EL (cell line): Measurements from ENCODE around the gene OR10A2.
"Not testable (repeated sequence)": the region's sequence is repeated elsewhere in the genome, so short reads cannot be mapped to it uniquely, and the experiment has no call there.

ENCODE experiments used
- DNase-seq: peaks from one replicate; pipeline ENCODE4 v3.0.0-alpha.2; 2016

OR10A2 gene, protein sequence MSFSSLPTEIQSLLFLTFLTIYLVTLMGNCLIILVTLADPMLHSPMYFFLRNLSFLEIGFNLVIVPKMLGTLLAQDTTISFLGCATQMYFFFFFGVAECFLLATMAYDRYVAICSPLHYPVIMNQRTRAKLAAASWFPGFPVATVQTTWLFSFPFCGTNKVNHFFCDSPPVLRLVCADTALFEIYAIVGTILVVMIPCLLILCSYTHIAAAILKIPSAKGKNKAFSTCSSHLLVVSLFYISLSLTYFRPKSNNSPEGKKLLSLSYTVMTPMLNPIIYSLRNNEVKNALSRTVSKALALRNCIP

GRCh38 chr11:6862961-6863360, at the start of gene OR10A2:
Gene OR10A2 (plus strand): TSS chr11:6863057. CDS start chr11:6869755, 6,698 bp downstream.
- DNase-seq, result no peak

DNA sequence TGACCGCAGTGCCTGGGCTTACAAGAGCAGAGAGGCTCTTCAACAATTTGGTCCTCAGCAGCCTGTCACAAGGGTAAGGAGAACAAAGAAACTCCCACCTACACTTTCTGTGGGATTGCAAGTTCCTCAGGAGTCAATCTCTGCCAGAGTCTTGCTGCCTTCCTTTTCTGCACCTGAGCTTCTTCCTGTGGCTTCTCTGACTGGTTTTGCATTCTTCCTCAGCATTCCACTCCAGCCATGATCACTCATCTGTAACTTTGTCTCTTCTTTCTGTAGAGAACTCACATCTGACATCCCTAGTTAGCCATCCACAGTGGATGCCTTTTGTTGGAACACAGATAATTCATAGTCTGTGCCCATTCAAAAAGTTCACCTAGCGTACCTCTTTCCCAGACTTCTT, 49.2 kb upstream of the OR10A2 start:
- DNase-seq, result no peak

DNA sequence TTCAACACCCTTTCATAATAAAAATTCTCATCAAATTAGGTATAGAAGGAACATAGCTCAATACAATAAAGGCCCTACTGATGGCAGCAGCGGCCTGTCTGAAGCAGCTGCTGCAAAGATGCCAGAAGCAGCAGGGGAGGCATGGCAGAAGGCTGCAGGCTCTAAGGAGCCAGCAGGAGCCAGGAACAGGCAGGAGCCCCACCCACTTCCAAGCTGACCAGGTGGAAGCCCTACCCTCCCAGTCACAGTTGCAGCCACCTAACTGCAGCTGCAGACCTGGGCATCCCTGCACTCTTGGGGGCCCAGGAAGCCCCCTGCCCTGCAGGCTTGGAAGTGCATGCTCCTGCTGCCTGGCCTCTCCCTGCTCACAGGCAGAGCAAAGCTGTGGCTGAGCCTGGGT, 45.2 kb upstream of the OR10A2 start:
- no peak for DNase-seq

DNA sequence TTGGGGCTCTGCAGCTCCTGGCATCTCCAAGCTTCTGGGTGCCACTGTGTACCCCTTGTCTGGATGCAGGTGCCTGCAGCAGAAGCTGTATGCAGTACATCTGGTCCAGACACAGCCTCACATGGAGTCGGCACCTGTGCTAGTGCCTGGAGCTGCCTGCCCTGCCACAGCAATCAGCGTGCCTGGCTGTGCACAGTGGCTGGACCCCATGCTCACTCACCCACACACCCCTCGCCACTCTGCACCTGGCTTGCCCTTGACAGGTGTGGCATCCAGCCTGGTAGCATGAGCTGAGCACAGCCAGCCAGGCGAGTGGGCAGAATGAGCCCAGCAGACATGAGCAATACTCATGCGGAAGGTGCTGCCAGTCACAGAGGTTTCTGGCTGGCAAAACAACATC, 43.9 kb upstream of the OR10A2 start:
- no peak for DNase-seq

- no peak for DNase-seq
These were observed 38.6 kb upstream of the OR10A2 start for GRCh38 chr11:6824136-6824823.

DNA sequence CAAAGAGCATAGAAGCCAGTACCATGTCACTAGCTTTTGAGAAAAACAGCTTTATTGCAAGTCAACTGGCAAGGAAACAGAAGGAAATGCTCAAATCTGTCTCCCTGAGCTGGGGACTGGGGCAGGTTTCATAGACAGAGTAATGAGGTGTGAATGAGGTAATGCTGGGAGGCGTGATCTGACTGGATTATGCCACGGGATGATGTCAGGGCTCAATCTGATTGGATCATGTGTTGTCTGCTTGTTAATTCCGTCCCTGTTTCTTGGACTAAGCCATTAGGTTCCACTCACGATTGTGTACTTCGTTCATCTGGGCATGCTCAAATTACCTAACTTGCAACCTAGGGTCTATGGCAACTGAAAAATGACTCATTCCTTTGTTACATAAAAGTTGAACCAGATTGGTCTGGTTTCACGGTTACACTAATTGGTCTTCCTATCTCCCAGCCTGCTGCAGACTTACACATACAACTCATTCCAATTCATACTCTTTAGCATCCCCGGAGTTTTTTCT, 37.6 kb upstream of the OR10A2 start:
- no peak for DNase-seq

GRCh38 chr11:6828103-6828502, 34.8 kb upstream of the OR10A2 start:
- no peak for DNase-seq

DNA sequence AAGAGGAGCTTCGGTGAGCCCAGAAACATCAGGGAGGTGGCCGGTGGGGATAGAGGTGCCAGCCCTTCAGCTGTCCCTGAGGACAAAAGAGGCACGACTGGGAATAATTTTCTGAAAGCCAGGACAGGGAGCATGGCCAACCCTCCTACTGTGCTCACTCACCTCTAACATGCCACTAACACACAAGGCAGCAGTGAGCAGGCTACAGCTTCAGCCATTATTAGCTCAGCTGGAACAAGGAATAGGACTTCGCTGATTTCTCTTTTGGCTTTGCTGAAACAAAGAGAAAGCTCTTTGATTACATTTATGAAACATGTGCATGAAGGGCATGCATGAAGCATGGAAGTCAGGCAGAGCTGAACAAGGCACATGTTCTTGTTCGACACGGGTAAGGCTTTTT, 29.5 kb upstream of the OR10A2 start:
- DNase-seq, result no peak

GRCh38 chr11:6834021-6834420, 28.8 kb upstream of the OR10A2 start:
- DNase-seq, result no peak

DNA sequence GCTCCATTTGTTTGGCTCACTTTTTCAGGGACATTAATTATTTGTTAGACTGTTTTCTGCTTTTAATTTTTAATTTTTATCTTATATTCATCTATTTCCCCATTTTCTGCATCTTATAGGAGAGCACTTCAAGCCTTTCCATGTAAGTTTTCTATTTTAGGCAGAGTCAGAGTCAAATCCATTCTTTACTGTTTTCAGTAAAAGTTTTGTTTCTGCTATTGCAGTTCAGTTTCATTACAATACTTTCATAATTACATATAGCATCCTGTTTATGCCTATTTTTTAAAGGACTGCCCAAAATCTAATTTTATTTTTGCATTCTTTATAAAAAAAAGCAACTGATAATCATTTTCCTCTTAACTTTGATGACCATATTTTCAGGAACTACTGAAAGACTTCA, 21.2 kb upstream of the OR10A2 start:
- no peak for DNase-seq

GRCh38 chr11:6843670-6844069, 19.2 kb upstream of the OR10A2 start:
- no peak for DNase-seq

GRCh38 chr11:6844356-6844755, 18.5 kb upstream of the OR10A2 start:
- DNase-seq, result no peak

- DNase-seq, result no peak
These were observed 17.5 kb upstream of the OR10A2 start, which contains the start of gene OR10A5 for GRCh38 chr11:6845383-6845782. Gene OR10A5 (plus strand): TSS chr11:6845683. CDS start chr11:6845683, 0 bp downstream.

GRCh38 chr11:6850526-6850925, 12.3 kb upstream of the OR10A2 start:
- DNase-seq, result no peak

DNA sequence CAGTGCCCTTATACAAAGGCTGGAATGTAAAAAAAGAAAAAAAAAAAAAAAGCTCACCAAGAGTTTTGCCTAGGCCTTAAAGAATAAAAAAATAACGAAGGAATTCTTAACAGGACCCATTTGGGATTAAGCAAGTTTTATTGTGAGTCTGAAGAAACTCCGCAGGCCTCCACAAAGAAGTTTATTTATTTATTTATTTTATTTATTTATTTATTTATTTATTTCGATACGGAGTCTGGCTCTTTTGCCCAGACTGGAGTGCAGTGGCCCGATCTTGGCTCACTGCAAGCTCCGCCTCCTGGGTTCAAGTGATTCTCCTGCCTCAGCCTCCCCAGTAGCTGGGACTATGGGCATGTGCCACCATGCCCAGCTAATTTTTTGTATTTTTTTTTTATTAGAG, 8.1 kb upstream of the OR10A2 start:
- DNase-seq, result not testable (repeated sequence)

- DNase-seq, result peak; percentile 73
These were observed 6.8 kb upstream of the OR10A2 start for GRCh38 chr11:6855971-6856541.

GRCh38 chr11:6856871-6857270, 6.0 kb upstream of the OR10A2 start:
- DNase-seq, result peak; percentile 62

- peak; percentile 33 for DNase-seq
These were observed 1.6 kb downstream of the OR10A2 start for GRCh38 chr11:6864438-6864837.

DNA sequence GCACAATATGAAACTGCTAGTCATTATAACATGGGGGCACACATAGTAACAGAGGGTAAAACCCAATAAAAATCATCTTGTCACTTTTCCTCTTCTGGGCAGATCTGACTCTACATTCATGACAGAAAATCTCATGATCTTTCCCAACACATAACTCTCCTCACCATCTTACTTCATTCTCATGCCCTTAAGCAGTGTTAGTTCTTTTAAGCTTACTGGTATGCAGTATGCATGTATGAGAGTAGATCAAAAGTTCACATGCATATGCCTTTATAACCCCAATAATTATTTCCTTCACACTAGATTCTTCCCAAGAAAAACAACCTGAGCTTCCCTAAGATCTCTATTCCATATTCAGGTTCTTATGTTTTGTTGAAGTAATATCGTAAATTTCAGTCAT, 8.4 kb downstream of the OR10A2 start:
- no peak for DNase-seq

DNA sequence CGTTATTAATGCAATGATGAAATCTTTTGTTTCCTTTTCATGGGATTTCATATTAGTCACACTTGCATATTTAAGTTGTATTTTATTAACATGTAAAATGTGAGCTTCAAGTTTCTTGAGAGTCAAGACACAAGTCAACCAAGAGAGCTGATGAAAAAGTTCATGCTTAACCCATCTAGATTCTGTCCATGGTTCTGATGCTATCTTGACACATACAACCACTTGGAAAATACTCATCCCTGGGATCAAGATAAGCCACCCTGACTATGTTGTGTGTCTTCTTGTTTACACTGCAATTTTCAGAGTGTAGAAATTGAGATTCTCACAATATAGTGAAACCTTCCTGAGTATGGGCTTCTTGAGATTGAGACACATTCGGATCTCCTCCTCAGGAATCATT, 12.9 kb downstream of the OR10A2 start:
- no peak for DNase-seq

DNA sequence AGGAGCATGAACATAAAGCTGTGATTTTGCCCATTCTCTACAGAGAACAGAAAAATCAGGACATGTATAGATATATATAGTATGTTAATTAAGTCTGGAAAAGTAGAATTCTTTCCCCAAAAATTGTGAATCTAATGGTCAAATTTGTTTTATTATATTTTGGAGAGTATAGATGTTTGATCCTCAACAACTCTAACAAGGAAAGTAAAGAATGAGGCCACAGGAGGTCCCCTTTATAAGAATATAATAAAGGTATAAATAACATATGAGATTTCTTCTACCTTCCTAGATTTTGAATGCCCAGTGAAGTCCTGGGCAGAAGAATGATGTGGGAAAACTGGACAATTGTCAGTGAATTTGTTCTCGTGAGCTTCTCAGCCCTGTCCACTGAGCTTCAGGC, 13.5 kb downstream of the OR10A2 start, which contains the start of gene OR10A4:
Gene OR10A4, plus strand, starts transcription at position 301 of the 400 bp plus-strand sequence. Its CDS starts 23 bp downstream, at position 324.
- DNase-seq, result no peak

DNA sequence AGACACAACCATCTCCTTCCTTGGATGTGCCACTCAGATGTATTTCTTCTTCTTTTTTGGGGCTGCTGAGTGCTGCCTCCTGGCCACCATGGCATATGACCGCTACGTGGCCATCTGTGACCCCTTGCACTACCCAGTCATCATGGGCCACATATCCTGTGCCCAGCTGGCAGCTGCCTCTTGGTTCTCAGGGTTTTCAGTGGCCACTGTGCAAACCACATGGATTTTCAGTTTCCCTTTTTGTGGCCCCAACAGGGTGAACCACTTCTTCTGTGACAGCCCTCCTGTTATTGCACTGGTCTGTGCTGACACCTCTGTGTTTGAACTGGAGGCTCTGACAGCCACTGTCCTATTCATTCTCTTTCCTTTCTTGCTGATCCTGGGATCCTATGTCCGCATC, 14.1 kb downstream of the OR10A2 start:
- no peak for DNase-seq

GRCh38 chr11:6882751-6883150, 19.9 kb downstream of the OR10A2 start:
- DNase-seq, result no peak

- DNase-seq, result not testable (repeated sequence)
These were observed 24.9 kb downstream of the OR10A2 start for GRCh38 chr11:6887711-6888110.
